Thyroid gland (tissue), 4 donors: ENCODE data around the gene LINC01488. TPM values are rescaled to one million over a fixed set of nuclear protein-coding genes. Genes with fewer than 3 reads are reported as not detected.
A peak's percentile ranks its signal among the peaks of the same experiment; 100 is the strongest.

Experiments used
- DNase-seq, 2 donors: peaks; one replicate each; pipeline ENCODE4 v3.0.0-alpha.2; 2019
- H3K27ac ChIP-seq, 3 donors: fragments of 200-600 bp; sonication (generic); 1 replicate in 2 of 3; 2 replicates in 1 of 3; pipeline ENCODE4 v1.5.1; 2016 to 2019; ENCODE audit warnings: mild to moderate bottlenecking in 1 of 3, moderate library complexity in 1 of 3
- H3K27me3 ChIP-seq: fragments of 200-600 bp; sonication (generic); one replicate; pipeline ENCODE4 v1.5.1; 2019
- H3K36me3 ChIP-seq, 2 donors: fragments of 200-600 bp; sonication (generic); one replicate each; pipeline ENCODE4 v1.5.1; 2016 to 2019
- H3K4me1 ChIP-seq, 2 donors: fragments of 200-600 bp; sonication (generic); one replicate each; pipeline ENCODE4 v1.5.1; 2017 to 2019
- H3K4me3 ChIP-seq, 3 donors: fragments of 200-600 bp; sonication (generic); replicated peaks in 1 of 3; 1 replicate in 2 of 3; 2 replicates in 1 of 3; pipeline ENCODE4 v1.5.1; 2016; ENCODE audit warnings: mild to moderate bottlenecking in 1 of 3
- H3K9me3 ChIP-seq: fragments of 200-600 bp; sonication (generic); one replicate; pipeline ENCODE4 v1.5.1; 2017
- POLR2A ChIP-seq, 2 donors: fragments of 450-650 bp; IDR thresholded peaks; one replicate each; pipeline ENCODE4 v1.6.1; 2017; ENCODE audit warnings: antibody characterized with exemption in 2 of 2, mild to moderate bottlenecking in 2 of 2, moderate library complexity in 1 of 2
- WGBS, 2 donors: methylation state at CpG; one replicate each; pipeline ENCODE4 v1.1.5; 2017; 5-methylcytosine and 5-hydroxymethylcytosine counted together
- intact Hi-C: fragments of 100-400 bp; cut with DNase I; formaldehyde crosslinking; loops from one replicate; pipeline ENCODE4 v1.15.1; 2023
- total RNA-seq, 4 donors: library from RNA; depleted of rRNA; stranded (reverse); fragments of >200 nt; gene quantifications; one replicate each; pipeline ENCODE4 v1.2.3, GENCODE V29; 2016
- TF ChIP-seq, protein P1 (sequence below), 6 experiments: fragments of 200-600 bp in 3 of 6; fragments of 450-650 bp in 3 of 6; sonication (generic) in 3 of 6; IDR thresholded peaks; one replicate each; pipeline ENCODE4 v1.5.1; 2016 to 2019; ENCODE audit warnings: antibody characterized with exemption in 6 of 6, mild to moderate bottlenecking in 2 of 6, inconsistent platforms in 1 of 6, moderate library complexity in 1 of 6

The LINC01488 gene
- total RNA-seq, 4 donors from 2014 or later, result not detected

DNA sequence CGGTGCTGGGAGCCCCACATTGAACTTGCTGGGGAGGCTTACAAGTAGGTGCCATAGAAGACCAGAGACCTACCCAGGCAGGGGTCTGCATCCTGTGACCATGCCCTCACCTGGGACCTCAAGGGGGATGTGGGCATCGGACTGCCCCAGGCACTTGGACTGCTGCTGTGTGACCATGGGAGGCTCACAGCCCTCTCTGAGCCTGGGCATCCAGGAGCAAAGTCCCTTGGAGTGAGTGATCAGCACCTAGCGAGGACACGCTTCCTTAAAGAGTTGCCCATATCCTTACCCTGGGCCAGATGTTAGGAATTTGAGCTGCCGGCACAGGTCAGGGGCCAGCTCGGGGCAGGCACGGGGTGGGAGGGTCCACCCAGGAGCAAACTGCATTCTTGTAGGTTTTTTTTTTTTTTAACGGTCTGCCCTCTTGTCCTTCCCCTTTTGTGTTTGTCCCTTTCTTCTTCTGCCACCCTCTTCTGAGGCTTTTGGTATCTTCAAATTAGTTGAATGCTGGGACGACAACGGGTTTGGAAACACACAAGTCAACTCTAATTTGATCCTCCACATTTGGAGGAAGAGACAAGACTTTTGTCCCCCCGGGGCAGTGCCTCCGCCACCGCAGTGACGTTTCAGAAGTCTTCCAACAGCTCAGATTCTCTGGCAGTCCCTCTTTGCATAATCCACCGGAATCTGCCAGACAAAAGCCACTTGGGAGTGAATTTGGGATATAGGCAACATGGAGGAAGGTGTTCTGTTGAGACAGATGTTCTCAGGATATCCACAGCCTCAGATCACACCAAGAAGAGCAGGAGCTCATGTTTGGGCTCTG, 46.1 kb upstream of the LINC01488 start:
- no peaks in the 10 kb centered on the region for H3K36me3 ChIP-seq
- peaks cover 0 to 13% of the 10 kb centered on the region in 2 donors for H3K4me1 ChIP-seq
- H3K27me3 ChIP-seq, result no peaks in the 10 kb centered on the region
- WGBS, 2 donors, result 65 to 80% methylated on average over 13 to 15 of the region's 15 CpGs
- no peak for DNase-seq
- no peak overlapping the region for H3K27ac ChIP-seq
- TF ChIP-seq, protein P1, sequence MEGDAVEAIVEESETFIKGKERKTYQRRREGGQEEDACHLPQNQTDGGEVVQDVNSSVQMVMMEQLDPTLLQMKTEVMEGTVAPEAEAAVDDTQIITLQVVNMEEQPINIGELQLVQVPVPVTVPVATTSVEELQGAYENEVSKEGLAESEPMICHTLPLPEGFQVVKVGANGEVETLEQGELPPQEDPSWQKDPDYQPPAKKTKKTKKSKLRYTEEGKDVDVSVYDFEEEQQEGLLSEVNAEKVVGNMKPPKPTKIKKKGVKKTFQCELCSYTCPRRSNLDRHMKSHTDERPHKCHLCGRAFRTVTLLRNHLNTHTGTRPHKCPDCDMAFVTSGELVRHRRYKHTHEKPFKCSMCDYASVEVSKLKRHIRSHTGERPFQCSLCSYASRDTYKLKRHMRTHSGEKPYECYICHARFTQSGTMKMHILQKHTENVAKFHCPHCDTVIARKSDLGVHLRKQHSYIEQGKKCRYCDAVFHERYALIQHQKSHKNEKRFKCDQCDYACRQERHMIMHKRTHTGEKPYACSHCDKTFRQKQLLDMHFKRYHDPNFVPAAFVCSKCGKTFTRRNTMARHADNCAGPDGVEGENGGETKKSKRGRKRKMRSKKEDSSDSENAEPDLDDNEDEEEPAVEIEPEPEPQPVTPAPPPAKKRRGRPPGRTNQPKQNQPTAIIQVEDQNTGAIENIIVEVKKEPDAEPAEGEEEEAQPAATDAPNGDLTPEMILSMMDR (IDR thresholded peaks at IDR 0.05), result no peak
- no peak for TF ChIP-seq POLR2A (IDR thresholded peaks at IDR 0.05)
- intact Hi-C loops, result loop anchor here (10.0 kb wide), 1 partner anchor 301 kb away; no protein-coding TSS in a partner anchor
- no peaks in the 10 kb centered on the region for H3K9me3 ChIP-seq
- H3K4me3 ChIP-seq, result no peak overlapping the region

DNA sequence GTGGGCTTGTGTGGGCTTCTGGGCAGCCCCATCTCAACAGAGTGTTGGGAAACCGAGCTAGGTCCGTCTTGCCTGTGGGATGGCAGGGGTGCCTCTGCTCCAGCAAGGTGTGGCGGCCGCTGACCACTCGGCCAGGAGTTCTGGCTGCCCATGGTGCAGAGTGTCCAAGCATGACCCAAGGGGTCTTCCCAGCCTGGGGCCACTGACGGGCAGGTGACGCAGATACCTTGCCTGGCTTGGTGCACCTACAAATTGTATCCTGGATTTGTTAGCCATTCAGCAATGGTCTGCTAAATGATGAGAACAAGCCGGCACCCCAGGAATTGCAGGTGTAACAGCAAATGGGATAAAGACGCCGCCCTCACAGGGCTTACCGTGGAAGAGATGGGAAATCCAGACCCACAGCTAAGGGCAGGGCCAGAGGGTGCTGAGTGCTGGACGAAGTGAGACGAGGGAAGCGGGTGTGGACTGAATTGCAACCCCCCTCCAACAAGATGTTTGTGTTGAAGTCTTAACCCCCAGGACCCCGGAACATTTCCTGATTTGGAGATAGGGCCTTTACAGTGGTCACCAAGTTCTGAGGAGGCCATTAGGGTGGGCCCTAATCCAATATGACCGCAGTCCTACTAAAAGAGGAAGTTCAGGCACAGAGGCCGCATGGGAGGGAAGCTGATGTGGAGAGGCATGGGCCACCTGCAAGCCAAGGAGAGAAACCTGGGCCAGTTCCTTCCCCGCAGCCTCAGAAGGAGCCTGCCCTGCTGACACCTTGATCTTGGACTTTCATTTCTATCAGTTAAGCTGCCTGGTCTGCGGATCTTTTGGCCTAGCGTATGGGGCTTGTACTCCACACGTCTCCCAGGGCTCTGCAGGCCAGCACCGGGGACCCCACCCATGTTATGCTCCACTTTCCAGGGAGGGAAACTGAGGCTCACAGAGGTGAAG, 45.2 kb upstream of the LINC01488 start:
- no peak for TF ChIP-seq POLR2A (IDR thresholded peaks at IDR 0.05)
- TF ChIP-seq, protein P1 (IDR thresholded peaks at IDR 0.05), result no peak
- Histone ChIP-seq H3K4me1 (peaks cover 0 to 13% of the 10 kb centered on the region in 2 donors), H3K27me3 (no peaks in the 10 kb centered on the region), H3K36me3 (no peaks in the 10 kb centered on the region), H3K9me3 (no peaks in the 10 kb centered on the region), H3K4me3 (no peak overlapping the region), H3K27ac (peak overlapping the region in 2 of 3 donors; percentile 13 to 41)
- 87 to 91% methylated on average over 18 to 22 of the region's 22 CpGs for WGBS, 2 donors
- intact Hi-C loops, result loop anchor here (10.0 kb wide), 1 partner anchor 302 kb away; no protein-coding TSS in a partner anchor
- DNase-seq, result no peak

DNA sequence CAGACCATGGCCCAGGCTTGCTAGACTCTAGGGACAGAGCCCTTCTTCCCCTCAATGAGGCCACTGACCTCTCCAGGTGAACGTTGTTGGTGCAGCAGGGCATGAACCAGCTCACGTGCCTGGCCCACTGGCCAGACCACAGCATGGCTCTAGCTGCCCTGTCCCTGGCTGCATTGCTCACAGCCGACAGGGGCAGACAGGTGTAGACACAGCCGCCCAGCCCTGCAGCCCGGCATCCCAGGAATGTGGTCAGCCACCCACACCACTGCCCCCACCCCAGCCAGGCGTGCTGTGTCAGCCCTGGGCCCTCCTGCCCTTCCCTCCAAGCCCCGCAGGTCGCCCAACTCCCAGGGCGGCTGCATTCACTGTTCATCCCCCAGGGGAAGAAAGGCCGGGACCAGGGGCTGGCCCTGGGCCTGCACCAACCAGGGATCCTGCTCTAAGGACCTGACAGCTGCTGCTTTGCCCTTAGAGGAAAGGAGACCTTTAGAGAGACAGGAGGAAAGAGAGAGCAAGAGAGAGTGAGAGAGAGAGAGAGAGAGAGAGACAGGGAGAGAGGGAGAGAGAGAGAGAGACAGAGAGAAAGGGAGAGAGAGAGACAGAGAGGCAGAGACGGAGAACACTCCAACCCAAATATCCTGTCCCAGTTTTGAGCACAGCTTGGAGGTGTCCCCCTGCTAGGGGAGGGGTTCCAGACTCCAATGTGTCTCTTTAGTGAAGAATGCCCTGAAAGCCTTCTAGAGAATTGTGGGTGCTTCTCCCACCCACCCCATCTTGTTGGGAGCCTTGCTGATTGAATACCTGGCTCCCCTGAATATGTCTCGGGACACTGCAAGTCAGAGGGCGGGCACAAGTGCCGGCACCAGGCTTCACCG, 44.2 kb upstream of the LINC01488 start:
- H3K36me3 ChIP-seq, result no peaks in the 10 kb centered on the region
- WGBS, 2 donors, result 70 to 78% methylated on average over 6 to 7 of the region's 15 CpGs
- H3K4me3 ChIP-seq, result no peak overlapping the region
- no peak for TF ChIP-seq POLR2A (IDR thresholded peaks at IDR 0.05)
- TF ChIP-seq, protein P1 (IDR thresholded peaks at IDR 0.05), result peak in 4 of 6 experiments; percentile 18 to 78 (median 39)
- H3K9me3 ChIP-seq, result no peaks in the 10 kb centered on the region
- peaks cover 0 to 13% of the 10 kb centered on the region in 2 donors for H3K4me1 ChIP-seq
- no peaks in the 10 kb centered on the region for H3K27me3 ChIP-seq
- H3K27ac ChIP-seq, result peak overlapping the region in 2 of 3 donors; percentile 13 to 41
- intact Hi-C loops, result loop anchor here (10.0 kb wide), 1 partner anchor 302 kb away; no protein-coding TSS in a partner anchor
- DNase-seq, result peak; percentile 86 to 91

DNA sequence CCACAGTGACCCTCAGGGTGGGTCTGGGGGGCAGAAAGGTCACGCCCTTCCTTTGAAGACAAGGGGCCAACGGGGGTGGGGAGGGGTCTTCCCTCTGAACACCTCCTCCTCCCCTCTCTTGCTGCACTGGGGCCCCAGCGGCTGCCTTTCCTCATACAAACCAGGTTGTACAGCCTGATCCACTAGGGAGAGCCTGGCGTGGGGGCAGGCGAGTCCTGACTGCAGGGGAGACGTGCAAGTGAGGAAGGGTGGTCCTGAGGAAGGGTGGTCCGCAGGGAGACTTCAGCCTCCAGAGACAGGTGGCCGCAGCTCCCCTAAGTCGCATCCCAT, 43.6 kb upstream of the LINC01488 start:
- intact Hi-C loops, result loop anchor here (10.0 kb wide), 1 partner anchor 303 kb away; no protein-coding TSS in a partner anchor
- H3K27me3 ChIP-seq, result no peaks in the 10 kb centered on the region
- no peak overlapping the region for H3K4me3 ChIP-seq
- DNase-seq, result no peak
- H3K9me3 ChIP-seq, result no peaks in the 10 kb centered on the region
- 79 to 89% methylated on average over 6 to 9 of the region's 9 CpGs for WGBS, 2 donors
- no peaks in the 10 kb centered on the region for H3K36me3 ChIP-seq
- peak overlapping the region in 2 of 3 donors; percentile 8 to 41 for H3K27ac ChIP-seq
- peaks cover 2 to 17% of the 10 kb centered on the region in 2 donors for H3K4me1 ChIP-seq
- TF ChIP-seq POLR2A (IDR thresholded peaks at IDR 0.05), result no peak
- TF ChIP-seq, protein P1 (IDR thresholded peaks at IDR 0.05), result no peak
